Activated CD4-positive, alpha-beta T cell treated with anti-CD3 and anti-CD28 coated beads for 36 hours (primary cell): Measurements from ENCODE around the gene PRMT3. TPM values are rescaled to one million over a fixed set of nuclear protein-coding genes. Genes with fewer than 3 reads are reported as not detected.
"Not testable (repeated sequence)": the region's sequence is repeated elsewhere in the genome, so short reads cannot be mapped to it uniquely, and the experiment has no call there.

Experiments
- ATAC-seq: fragments of 200-7000 bp; cut with Tn5 transposase; one replicate; pipeline ENCODE4 v1.10.0; 2021; ENCODE audit warnings: mild to moderate bottlenecking, moderate library complexity
- CTCF ChIA-PET: fragments of 350-600 bp; sonication (Branson Sonifier 250); formaldehyde crosslinking; loops from one replicate; lab custom pipeline; 2021; ENCODE audit warnings: antibody characterized with exemption; lab: Charles Lee
- POLR2A ChIA-PET: fragments of 350-600 bp; sonication (Branson Sonifier 250); formaldehyde crosslinking; loops from one replicate; lab custom pipeline; 2021; ENCODE audit warnings: antibody characterized with exemption, inconsistent platforms; lab: Charles Lee
- DNase-seq: peaks from one replicate; pipeline ENCODE4 v3.0.0-alpha.2; 2020
- H3K27ac Mint-ChIP-seq: one replicate; pipeline ENCODE4 v1.8.0; 2021; ENCODE audit warnings: mixed read lengths
- H3K27me3 Mint-ChIP-seq: one replicate; pipeline ENCODE4 v1.8.0; 2021; ENCODE audit warnings: mixed read lengths
- H3K36me3 Mint-ChIP-seq: one replicate; pipeline ENCODE4 v1.8.0; 2021; ENCODE audit warnings: low read depth, mixed read lengths
- H3K4me1 Mint-ChIP-seq: one replicate; pipeline ENCODE4 v1.8.0; 2021; ENCODE audit warnings: mixed read lengths
- H3K4me3 Mint-ChIP-seq: one replicate; pipeline ENCODE4 v1.8.0; 2021; ENCODE audit warnings: mild to moderate bottlenecking, moderate library complexity, mixed read lengths
- H3K9me3 Mint-ChIP-seq: one replicate; pipeline ENCODE4 v1.8.0; 2021; ENCODE audit warnings: low read depth, mixed read lengths
- intact Hi-C, 2 experiments: fragments of 100-400 bp; cut with DNase I in 1 of 2; cut with micrococcal nuclease in 1 of 2; formaldehyde crosslinking; loops; one replicate each; pipeline versions ENCODE4 v1.14.2 to v1.15.1; 2022 to 2024; cut with DNase I, micrococcal nuclease
- total RNA-seq, 2 experiments: library from RNA; stranded (reverse); gene quantifications; one replicate each; pipeline ENCODE4 v1.2.3, GENCODE V29; 2021

The PRMT3 gene
- total RNA-seq, 2 experiments from 2014 or later, result 36.5 to 39.0 TPM

DNA sequence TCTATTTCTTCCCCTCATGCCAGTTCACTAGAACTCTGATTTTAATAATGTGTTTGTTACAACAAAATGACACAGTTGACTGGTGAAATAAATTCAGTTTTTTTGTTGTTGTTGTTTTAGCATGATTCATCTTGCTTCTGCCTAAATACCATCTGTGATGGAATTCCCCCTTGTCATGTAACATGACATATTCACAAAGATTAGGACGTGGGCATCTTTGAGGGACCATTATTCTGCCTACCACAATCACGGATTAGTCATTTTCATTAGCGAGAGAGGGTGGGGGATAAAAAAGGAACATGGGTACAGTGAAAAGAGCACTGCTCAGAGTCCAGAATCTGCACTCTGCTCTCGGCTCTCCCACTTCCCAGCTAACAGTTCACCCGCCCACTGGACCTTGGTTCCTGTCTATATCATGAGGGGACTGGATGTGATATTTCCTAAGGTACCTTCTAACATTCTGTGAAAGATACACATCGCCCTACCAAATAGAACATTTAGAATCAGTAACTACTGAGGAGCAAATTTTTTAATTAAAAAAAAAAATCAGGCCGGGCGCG is 12.7 kb upstream of the PRMT3 start:
- Mint-ChIP-seq H3K27ac (peak overlapping the region; percentile 77), H3K36me3 (peaks cover 58% of the 10 kb centered on the region), H3K4me1 (peaks cover 15% of the 10 kb centered on the region), H3K9me3 (no peaks in the 10 kb centered on the region), H3K4me3 (no peak overlapping the region), H3K27me3 (no peaks in the 10 kb centered on the region)
- no peak for DNase-seq
- ChIA-PET POLR2A (no interaction called here), CTCF (interaction anchor here (0.8 kb wide), 1 partner anchor 37 kb away, joined by 3 read pairs; no protein-coding TSS in a partner anchor)
- intact Hi-C loops, result no loop called here
- peak; percentile 58 for ATAC-seq

- ChIA-PET CTCF (interaction anchor here (0.6 to 1.8 kb wide), 3 partner anchors 13 to 442 kb away, joined by 3 to 12 read pairs (median 5); no protein-coding TSS in a partner anchor), POLR2A (no interaction called here)
- no peaks in the 10 kb centered on the region for H3K9me3 Mint-ChIP-seq
- ATAC-seq (no peak), DNase-seq (no peak)
- no peaks in the 10 kb centered on the region for H3K27me3 Mint-ChIP-seq
- peaks cover 51% of the 10 kb centered on the region for H3K36me3 Mint-ChIP-seq
- intact Hi-C loops, result no loop called here
- peak overlapping the region; percentile 21 for H3K27ac Mint-ChIP-seq
- no peak overlapping the region for H3K4me3 Mint-ChIP-seq
- H3K4me1 Mint-ChIP-seq, result peaks cover 15% of the 10 kb centered on the region
Observed at GRCh38 chr11:20376162-20376730, 11.3 kb upstream of the PRMT3 start.

DNA sequence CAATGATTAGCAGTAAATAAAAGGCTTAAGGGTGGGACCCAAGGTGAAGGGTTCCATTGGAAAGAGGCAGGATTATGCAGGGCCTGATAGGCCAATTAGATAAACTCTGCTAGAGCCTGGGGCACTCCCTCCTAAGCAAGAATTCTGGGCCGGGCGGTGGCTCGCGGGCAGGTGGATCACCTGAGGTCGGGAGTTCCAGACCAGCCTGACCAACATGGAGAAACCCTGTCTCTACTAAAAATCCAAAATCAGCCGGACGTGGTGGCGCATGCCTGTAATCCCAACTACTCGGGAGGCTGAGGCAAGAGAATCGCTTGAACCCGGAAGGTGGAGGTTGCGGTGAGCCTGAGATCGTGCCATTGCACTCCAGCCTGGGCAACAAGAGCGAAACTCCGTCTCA is 1.5 kb upstream of the PRMT3 start:
- Mint-ChIP-seq H3K27ac (peak overlapping the region; percentile 65), H3K4me1 (peaks cover 24% of the 10 kb centered on the region), H3K4me3 (peak overlapping the region; percentile 98), H3K36me3 (peaks cover 27% of the 10 kb centered on the region)
- POLR2A ChIA-PET, H3K9me3 Mint-ChIP-seq, H3K27me3 Mint-ChIP-seq, DNase-seq, ATAC-seq: not testable (repeated sequence)
- intact Hi-C loops, result loop anchor here in 1 of 2 experiments (2.0 kb wide), 1 partner anchor 225 kb away; no protein-coding TSS in a partner anchor
- CTCF ChIA-PET, result interaction anchor here (0.6 to 1.1 kb wide), 2 partner anchors 13 to 486 kb away, joined by 3 to 9 read pairs; no protein-coding TSS in a partner anchor

GRCh38 chr11:20388096-20389055 is 860 bp downstream of the PRMT3 start:
- peaks cover 31% of the 10 kb centered on the region for H3K36me3 Mint-ChIP-seq
- ATAC-seq (peak; percentile 2), DNase-seq (no peak)
- intact Hi-C loops, result no loop called here
- no peaks in the 10 kb centered on the region for H3K9me3 Mint-ChIP-seq
- H3K27ac Mint-ChIP-seq, result peak overlapping the region; percentile 99
- no peaks in the 10 kb centered on the region for H3K27me3 Mint-ChIP-seq
- CTCF ChIA-PET, result interaction anchor here (1.0 to 2.0 kb wide), 6 partner anchors 8 to 450 kb away, joined by 3 to 9 read pairs (median 3); no protein-coding TSS in a partner anchor
- POLR2A ChIA-PET, result no interaction called here
- H3K4me3 Mint-ChIP-seq, result peak overlapping the region; percentile 98
- H3K4me1 Mint-ChIP-seq, result peaks cover 27% of the 10 kb centered on the region

- Mint-ChIP-seq H3K27ac (peak overlapping the region; percentile 5), H3K27me3 (no peaks in the 10 kb centered on the region), H3K9me3 (no peaks in the 10 kb centered on the region), H3K36me3 (peaks cover 45% of the 10 kb centered on the region), H3K4me1 (peaks cover 8% of the 10 kb centered on the region), H3K4me3 (no peak overlapping the region)
- peak; percentile 83 for ATAC-seq
- ChIA-PET CTCF (interaction anchor here (0.7 to 4.6 kb wide), 13 partner anchors 8 to 220 kb away, joined by 3 to 22 read pairs (median 4); no protein-coding TSS in a partner anchor), POLR2A (interaction anchor here (1.0 kb wide), 1 partner anchor 213 kb away, joined by 3 read pairs; no protein-coding TSS in a partner anchor)
- intact Hi-C loops, result loop anchor here (1.0 to 5.0 kb wide), 2 partner anchors 213 to 215 kb away; no protein-coding TSS in a partner anchor
- DNase-seq, result peak; percentile 34
Observed at GRCh38 chr11:20397281-20397680, 9.8 kb downstream of the PRMT3 start.

DNA sequence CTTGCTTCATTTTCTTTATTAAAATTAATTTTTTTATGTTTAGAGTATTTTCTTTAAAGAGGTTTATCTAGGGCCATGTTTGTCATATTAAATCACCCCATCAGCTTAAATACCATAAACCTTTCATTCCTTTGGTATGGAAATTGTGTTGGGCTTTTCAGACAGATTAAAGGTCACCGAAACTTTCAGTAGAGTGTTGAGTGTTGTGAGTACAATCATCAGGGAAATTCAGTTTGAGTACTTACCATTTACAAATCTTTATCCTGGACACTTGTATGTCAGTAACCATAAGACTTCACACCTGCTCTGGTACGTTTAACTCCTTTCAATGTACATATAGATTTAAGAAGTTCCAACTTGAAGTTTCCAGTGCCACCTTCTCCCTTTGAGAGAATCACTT is 12.0 kb downstream of the PRMT3 start:
- H3K36me3 Mint-ChIP-seq, result peaks cover 44% of the 10 kb centered on the region
- intact Hi-C loops, result loop anchor here in 1 of 2 experiments (5.0 kb wide), 1 partner anchor 213 kb away; no protein-coding TSS in a partner anchor
- H3K9me3 Mint-ChIP-seq, result no peaks in the 10 kb centered on the region
- DNase-seq (no peak), ATAC-seq (no peak)
- no peak overlapping the region for H3K27ac Mint-ChIP-seq
- no peaks in the 10 kb centered on the region for H3K27me3 Mint-ChIP-seq
- POLR2A ChIA-PET, result no interaction called here
- peaks cover 8% of the 10 kb centered on the region for H3K4me1 Mint-ChIP-seq
- no peak overlapping the region for H3K4me3 Mint-ChIP-seq
- CTCF ChIA-PET, result interaction anchor here (1.3 to 4.6 kb wide), 2 partner anchors 11 to 210 kb away, joined by 3 to 22 read pairs; no protein-coding TSS in a partner anchor

- peaks cover 45% of the 10 kb centered on the region for H3K36me3 Mint-ChIP-seq
Observed at GRCh38 chr11:20403059-20403458, 15.5 kb downstream of the PRMT3 start.

GRCh38 chr11:20406484-20406883 is 19.0 kb downstream of the PRMT3 start:
- intact Hi-C loops, result no loop called here
- peaks cover 43% of the 10 kb centered on the region for H3K36me3 Mint-ChIP-seq
- H3K4me1 Mint-ChIP-seq, result peaks cover 2% of the 10 kb centered on the region
- no peak for DNase-seq
- ChIA-PET CTCF (no interaction called here), POLR2A (no interaction called here)
- no peak overlapping the region for H3K4me3 Mint-ChIP-seq
- H3K9me3 Mint-ChIP-seq, result no peaks in the 10 kb centered on the region
- H3K27me3 Mint-ChIP-seq, result no peaks in the 10 kb centered on the region
- H3K27ac Mint-ChIP-seq, result no peak overlapping the region
- ATAC-seq, result no peak

More at GRCh38 chr11:20403059-20403458, 15.5 kb downstream of the PRMT3 start:
- Mint-ChIP-seq H3K27me3 (no peaks in the 10 kb centered on the region), H3K4me3 (no peak overlapping the region), H3K9me3 (no peaks in the 10 kb centered on the region), H3K27ac (no peak overlapping the region), H3K4me1 (peaks cover 6% of the 10 kb centered on the region)
- DNase-seq (no peak), ATAC-seq (no peak)
- ChIA-PET CTCF (interaction anchor here (1.1 kb wide), 1 partner anchor 18 kb away, joined by 3 read pairs; no protein-coding TSS in a partner anchor), POLR2A (no interaction called here)
- intact Hi-C loops, result no loop called here

GRCh38 chr11:20407344-20407743 is 19.8 kb downstream of the PRMT3 start:
- H3K27ac Mint-ChIP-seq, result no peak overlapping the region
- CTCF ChIA-PET, result no interaction called here
- intact Hi-C loops, result no loop called here
- H3K36me3 Mint-ChIP-seq, result peaks cover 45% of the 10 kb centered on the region
- peaks cover 2% of the 10 kb centered on the region for H3K4me1 Mint-ChIP-seq
- no peak for DNase-seq
- ATAC-seq, result no peak
- H3K27me3 Mint-ChIP-seq, result no peaks in the 10 kb centered on the region
- H3K9me3 Mint-ChIP-seq, result no peaks in the 10 kb centered on the region
- H3K4me3 Mint-ChIP-seq, result no peak overlapping the region
- POLR2A ChIA-PET, result no interaction called here

GRCh38 chr11:20415432-20415831 is 27.9 kb downstream of the PRMT3 start:
- peak; percentile 33 for ATAC-seq
- H3K27me3 Mint-ChIP-seq, result no peaks in the 10 kb centered on the region
- peaks cover 22% of the 10 kb centered on the region for H3K4me1 Mint-ChIP-seq
- H3K4me3 Mint-ChIP-seq, result no peak overlapping the region
- intact Hi-C loops, result no loop called here
- no peak for DNase-seq
- H3K36me3 Mint-ChIP-seq, result peaks cover 61% of the 10 kb centered on the region
- POLR2A ChIA-PET, result interaction anchor here (0.5 kb wide), 1 partner anchor 17 kb away, joined by 4 read pairs; no protein-coding TSS in a partner anchor
- CTCF ChIA-PET, result interaction anchor here (0.6 kb wide), 1 partner anchor 1404 kb away, joined by 3 read pairs; no protein-coding TSS in a partner anchor
- no peaks in the 10 kb centered on the region for H3K9me3 Mint-ChIP-seq
- no peak overlapping the region for H3K27ac Mint-ChIP-seq

GRCh38 chr11:20417771-20418170 is 30.3 kb downstream of the PRMT3 start:
- no peaks in the 10 kb centered on the region for H3K9me3 Mint-ChIP-seq
- H3K4me3 Mint-ChIP-seq, result no peak overlapping the region
- ChIA-PET POLR2A (no interaction called here), CTCF (no interaction called here)
- intact Hi-C loops, result no loop called here
- no peak overlapping the region for H3K27ac Mint-ChIP-seq
- no peaks in the 10 kb centered on the region for H3K27me3 Mint-ChIP-seq
- H3K36me3 Mint-ChIP-seq, result peaks cover 62% of the 10 kb centered on the region
- H3K4me1 Mint-ChIP-seq, result peaks cover 32% of the 10 kb centered on the region
- ATAC-seq (no peak), DNase-seq (no peak)
